Stomach (tissue), 9 donors: ENCODE measurements around the gene NF1. TPM values are rescaled to one million over a fixed set of nuclear protein-coding genes. Genes with fewer than 3 reads are reported as not detected.
"Not testable (repeated sequence)": the region's sequence is repeated elsewhere in the genome, so short reads cannot be mapped to it uniquely, and the experiment has no call there.

Source experiments
- DNase-seq, 2 donors: peaks; one replicate each; pipeline versions ENCODE4 v3.0.0 to v3.0.0-alpha.2; 2013 to 2019
- H3K27ac ChIP-seq, 5 donors: fragments of 200-600 bp in 4 of 5; sonication (generic) in 4 of 5; one replicate each; pipeline ENCODE4 v1.5.1; 2013 to 2019; ENCODE audit warnings: mild to moderate bottlenecking in 1 of 5, moderate library complexity in 1 of 5
- H3K27me3 ChIP-seq, 3 donors: fragments of 200-600 bp; sonication (generic); one replicate each; pipeline ENCODE4 v1.5.1; 2017 to 2019; ENCODE audit warnings: mixed run types in 1 of 3
- H3K36me3 ChIP-seq, 4 donors: fragments of 200-600 bp; sonication (generic); 1 replicate in 3 of 4; 2 replicates in 1 of 4; pipeline ENCODE4 v1.5.1; 2016 to 2019
- H3K4me1 ChIP-seq, 4 donors: fragments of 200-600 bp; sonication (generic); one replicate each; pipeline ENCODE4 v1.5.1; 2016 to 2019
- H3K4me3 ChIP-seq, 4 donors: fragments of 200-600 bp; sonication (generic) in 3 of 4; one replicate each; pipeline ENCODE4 v1.5.1; 2016 to 2019; ENCODE audit warnings: mild to moderate bottlenecking in 1 of 4
- H3K9me3 ChIP-seq, 4 donors: fragments of 200-600 bp; sonication (generic); one replicate each; pipeline ENCODE4 v1.5.1; 2016 to 2019
- CTCF ChIP-seq, 7 experiments: fragments of 450-650 bp in 4 of 7; fragments of 200-600 bp in 3 of 7; sonication (generic) in 3 of 7; IDR thresholded peaks; one replicate each; pipeline ENCODE4 v1.5.1; 2016 to 2019; ENCODE audit warnings: antibody characterized with exemption in 7 of 7, control low read depth in 2 of 7, mild to moderate bottlenecking in 1 of 7
- EP300 ChIP-seq: sonication (generic); formaldehyde crosslinking; IDR thresholded peaks from one replicate; pipeline ENCODE4 v1.6.1; 2017; ENCODE audit warnings: antibody characterized with exemption
- POLR2A ChIP-seq, 4 donors: fragments of 450-650 bp; IDR thresholded peaks; one replicate each; pipeline ENCODE4 v1.6.1; 2016; ENCODE audit warnings: antibody characterized with exemption in 4 of 4, control low read depth in 2 of 4, mild to moderate bottlenecking in 1 of 4, moderate library complexity in 1 of 4
- POLR2AphosphoS5 ChIP-seq, 3 donors: sonication (generic); formaldehyde crosslinking; IDR thresholded peaks; one replicate each; pipeline ENCODE4 v1.6.1; 2016; ENCODE audit warnings: antibody characterized with exemption in 3 of 3
- WGBS, 5 donors: extraction: QIAGEN DNeasy Blood & Tissue Kit in 3 of 5; methylation state at CpG; one replicate each; pipeline versions ENCODE4 v1.1.5 to v1.1.7; 2013 to 2018; 5-methylcytosine and 5-hydroxymethylcytosine counted together
- intact Hi-C: fragments of 100-400 bp; cut with DNase I; formaldehyde crosslinking; loops from one replicate; pipeline ENCODE4 v1.15.1; 2023; ENCODE audit warnings: low total_unique reads
- polyA plus RNA-seq, 3 donors: library from polyadenylated mRNA; stranded (reverse); fragments of 200-250 nt; gene quantifications; one replicate each; pipeline ENCODE4 v1.2.3, GENCODE V29; 2013
- total RNA-seq, 5 donors: library from RNA; depleted of rRNA; stranded (reverse); fragments of >200 nt; gene quantifications; one replicate each; pipeline versions ENCODE4 v1.1.0 to v1.2.3, GENCODE V29; 2014 to 2016
- donor health status: healthy with polysubstance abuse.
- donor health status: Bipolar disorder and iron deficiency.
- donor health status: healthy.

The NF1 gene
- total and polyA plus RNA-seq, 8 donors, result 5.2 to 108 (median 50.5) TPM

DNA sequence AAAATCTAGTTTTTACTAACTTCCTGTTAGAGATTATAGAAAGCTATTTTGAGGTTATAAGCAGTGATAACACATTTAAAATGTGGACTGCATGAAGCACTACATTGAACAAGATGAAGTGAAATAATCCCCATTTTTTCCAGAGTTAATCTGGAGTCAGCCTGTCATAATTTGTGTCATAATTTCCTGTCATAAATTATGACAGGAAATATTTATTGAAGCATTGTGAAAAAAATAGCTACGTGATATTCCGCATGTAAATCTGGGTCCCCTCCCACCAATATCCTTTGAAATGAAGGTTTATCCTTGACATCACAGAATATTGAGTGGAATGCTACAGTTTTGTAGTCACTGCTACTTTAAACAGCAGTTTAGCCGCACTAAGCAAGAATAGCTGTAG lies 162.2 kb downstream of the NF1 start:
- no peak overlapping the region for H3K27ac ChIP-seq
- 82 to 95% (median 88%) methylated on average over 3 of the region's 3 CpGs for WGBS, 5 donors
- no peak overlapping the region for H3K4me3 ChIP-seq
- no peaks in the 10 kb centered on the region for H3K27me3 ChIP-seq
- DNase-seq, result no peak
- intact Hi-C loops, result no loop called here
- TF ChIP-seq EP300, result no peak
- TF ChIP-seq CTCF (IDR thresholded peaks at IDR 0.05), result no peak
- no peak for TF ChIP-seq POLR2A (IDR thresholded peaks at IDR 0.05)
- no peak for TF ChIP-seq POLR2AphosphoS5 (IDR thresholded peaks at IDR 0.05)
- no peaks in the 10 kb centered on the region for H3K9me3 ChIP-seq
- no peaks in the 10 kb centered on the region for H3K4me1 ChIP-seq
- peaks cover 0 to 44% (median 37%) of the 10 kb centered on the region in 4 donors for H3K36me3 ChIP-seq

DNA sequence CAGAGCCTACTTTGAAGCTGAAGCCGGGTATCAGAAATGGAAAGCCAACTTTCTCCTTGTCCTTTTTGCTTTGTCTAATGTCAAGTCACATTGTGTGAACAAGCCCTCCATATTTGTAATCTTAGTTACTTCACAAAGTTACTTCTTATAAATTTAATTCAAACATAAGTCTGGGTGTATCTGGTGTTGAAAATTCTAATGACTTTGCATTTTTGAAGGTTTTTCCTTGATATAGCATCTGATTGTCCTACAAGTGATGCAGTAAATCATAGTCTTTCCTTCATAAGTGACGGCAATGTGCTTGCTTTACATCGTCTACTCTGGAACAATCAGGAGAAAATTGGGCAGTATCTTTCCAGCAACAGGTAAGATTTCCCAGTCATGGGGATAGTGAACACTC lies 165.4 kb downstream of the NF1 start:
- Histone ChIP-seq H3K9me3 (no peaks in the 10 kb centered on the region), H3K36me3 (peaks cover 0 to 50% (median 41%) of the 10 kb centered on the region in 4 donors), H3K27me3 (no peaks in the 10 kb centered on the region), H3K4me1 (no peaks in the 10 kb centered on the region), H3K27ac (no peak overlapping the region), H3K4me3 (no peak overlapping the region)
- no peak for DNase-seq
- WGBS, 5 donors, result 91 to 93% (median 92%) methylated on average over 3 of the region's 3 CpGs
- intact Hi-C loops, result no loop called here
- TF ChIP-seq POLR2AphosphoS5 (IDR thresholded peaks at IDR 0.05) (no peak), CTCF (IDR thresholded peaks at IDR 0.05) (no peak), POLR2A (IDR thresholded peaks at IDR 0.05) (no peak), EP300 (no peak)

DNA sequence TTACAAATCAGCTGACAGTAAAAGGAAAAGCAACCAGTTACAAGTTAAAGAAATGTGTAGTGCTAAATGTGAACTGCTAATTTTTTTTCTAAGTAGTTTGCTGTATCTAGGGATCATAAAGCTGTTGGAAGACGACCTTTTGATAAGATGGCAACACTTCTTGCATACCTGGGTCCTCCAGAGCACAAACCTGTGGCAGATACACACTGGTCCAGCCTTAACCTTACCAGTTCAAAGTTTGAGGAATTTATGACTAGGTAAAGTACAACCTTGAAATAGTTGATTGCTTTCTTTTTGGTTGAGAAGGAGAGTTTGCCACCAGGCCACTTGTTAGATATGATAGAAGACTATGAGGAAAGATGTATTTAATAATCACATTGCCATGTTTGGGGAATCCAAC lies 166.8 kb downstream of the NF1 start:
- no peaks in the 10 kb centered on the region for H3K27me3 ChIP-seq
- no peaks in the 10 kb centered on the region for H3K9me3 ChIP-seq
- intact Hi-C loops, result no loop called here
- no peak for TF ChIP-seq EP300
- no peak for TF ChIP-seq POLR2AphosphoS5 (IDR thresholded peaks at IDR 0.05)
- no peak for TF ChIP-seq CTCF (IDR thresholded peaks at IDR 0.05)
- no peak for TF ChIP-seq POLR2A (IDR thresholded peaks at IDR 0.05)
- H3K4me1 ChIP-seq, result no peaks in the 10 kb centered on the region
- DNase-seq, result no peak
- 40 to 61% (median 56%) methylated on average over 1 of the region's 1 CpG for WGBS, 5 donors
- H3K27ac ChIP-seq, result no peak overlapping the region
- H3K4me3 ChIP-seq, result no peak overlapping the region
- H3K36me3 ChIP-seq, result peaks cover 0 to 65% (median 56%) of the 10 kb centered on the region in 4 donors

DNA sequence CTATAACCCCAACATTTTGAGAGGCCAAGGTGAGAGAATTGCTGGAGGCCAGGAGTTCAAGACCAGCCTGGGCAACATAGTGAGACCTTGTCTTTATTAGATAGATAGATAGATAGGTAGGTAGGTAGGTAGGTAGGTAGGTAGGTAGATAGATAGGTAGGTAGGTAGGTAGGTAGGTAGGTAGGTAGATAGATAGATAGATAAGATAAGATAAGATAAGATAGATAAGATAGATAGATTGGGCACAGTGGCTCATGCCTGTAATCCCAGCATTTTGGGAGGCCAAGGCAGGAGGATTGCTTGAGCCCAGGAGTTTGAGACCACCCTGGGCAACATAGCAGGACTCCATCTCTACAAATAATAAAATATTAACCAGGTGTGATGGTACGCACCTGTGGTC lies 168.1 kb downstream of the NF1 start:
- intact Hi-C loops, H3K4me1 ChIP-seq, DNase-seq, H3K4me3 ChIP-seq, H3K27ac ChIP-seq, H3K9me3 ChIP-seq, H3K27me3 ChIP-seq: not testable (repeated sequence)
- H3K36me3 ChIP-seq, result peaks cover 0 to 78% (median 64%) of the 10 kb centered on the region in 4 donors
- WGBS, 5 donors, result 89 to 100% (median 100%) methylated on average over 1 of the region's 1 CpG

DNA sequence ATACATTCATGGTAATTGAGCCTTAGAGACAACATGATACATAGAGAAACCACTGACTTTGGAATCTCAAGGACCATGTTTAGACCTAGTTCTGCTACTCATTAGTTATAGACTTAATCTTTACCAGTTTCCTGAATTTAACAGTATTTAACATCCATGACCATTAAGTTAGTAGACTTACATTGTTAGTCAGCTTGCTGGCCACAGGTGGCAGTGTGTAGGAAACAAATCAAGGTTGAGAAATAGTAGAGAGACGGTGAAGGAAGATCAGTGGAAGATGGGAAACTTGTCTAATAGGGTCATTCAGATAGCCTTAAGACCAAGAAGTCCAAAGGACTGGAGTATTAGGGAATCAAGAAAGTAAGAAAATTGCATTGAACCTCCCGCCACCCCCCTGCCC lies 171.3 kb downstream of the NF1 start:
- intact Hi-C loops, result no loop called here
- Histone ChIP-seq H3K4me3 (no peak overlapping the region), H3K27ac (no peak overlapping the region), H3K4me1 (peaks cover 0 to 17% (median 8%) of the 10 kb centered on the region in 4 donors), H3K27me3 (no peaks in the 10 kb centered on the region), H3K36me3 (peaks cover 0 to 72% (median 51%) of the 10 kb centered on the region in 4 donors), H3K9me3 (no peaks in the 10 kb centered on the region)
- no peak for DNase-seq
- WGBS, 5 donors, result 82 to 97% (median 93%) methylated on average over 2 of the region's 2 CpGs
- TF ChIP-seq POLR2AphosphoS5 (IDR thresholded peaks at IDR 0.05) (no peak), EP300 (no peak), CTCF (IDR thresholded peaks at IDR 0.05) (no peak), POLR2A (IDR thresholded peaks at IDR 0.05) (no peak)
